ENCODE results near the gene THAP7. TPM values are rescaled to one million over a fixed set of nuclear protein-coding genes. Genes with fewer than 3 reads are reported as not detected.

Gene THAP7
- total RNA-seq, 4 donors from 2014 or later: 46.9 to 71.8 (median 49.3) TPM

GRCh38 chr22:20949698-20950183, 52.2 kb downstream of the THAP7 start:
- no peak for DNase-seq (ENCODE audit: low spot score in 2 of 2)

More at GRCh38 chr22:20949698-20950183, 52.2 kb downstream of the THAP7 start:
- Histone ChIP-seq H3K36me3 (peaks cover 0 to 50% (median 0%) of the 10 kb centered on the region in 3 donors), H3K4me3 (no peak overlapping the region), H3K27me3 (no peaks in the 10 kb centered on the region), H3K4me1 (peaks cover 0 to 32% (median 8%) of the 10 kb centered on the region in 4 donors), H3K9me3 (no peaks in the 10 kb centered on the region), H3K27ac (no peak overlapping the region)
- TF ChIP-seq EP300 (IDR thresholded peaks at IDR 0.05) (no peak), POLR2A (IDR thresholded peaks at IDR 0.05) (no peak), CTCF (IDR thresholded peaks at IDR 0.05) (no peak)
- WGBS, 2 donors: 81 to 85% methylated on average over 13 of the region's 13 CpGs

Small RNA genes lying within 50 kb of the gene (small RNA-seq; reads per million reads assigned to genes)
- not detected for gene MIR649

Other genes with a start within 250 kb of the THAP7 start
- 1 to 10 TPM in 1 of 4 donors, under 1 TPM in 1, not detected in 2; 0.42 to 1.2 TPM for gene SERPIND1, start 228.0 kb downstream of the THAP7 start, total RNA-seq
- 100 to 1,000 TPM in 2 of 4 donors, 10 to 100 TPM in 2; 76.5 to 164 (median 115) TPM for gene PI4KA, start 143.3 kb downstream of the THAP7 start, total RNA-seq
- gene SNAP29, start 143.1 kb downstream of the THAP7 start, total RNA-seq: 10 to 100 TPM; 18.3 to 36.1 (median 19.6) TPM
- gene CRKL, start 84.7 kb downstream of the THAP7 start, total RNA-seq: 10 to 100 TPM; 44.7 to 59.0 (median 51.5) TPM
- gene AIFM3, start 34.9 kb downstream of the THAP7 start, total RNA-seq: 1 to 10 TPM in 3 of 4 donors, under 1 TPM in 1; 0.59 to 3.1 (median 1.8) TPM
- gene LZTR1, start 19.8 kb downstream of the THAP7 start, total RNA-seq: 100 to 1,000 TPM in 1 of 4 donors, 10 to 100 TPM in 3; 59.8 to 127 (median 66.5) TPM
- 1 to 10 TPM in 1 of 4 donors, under 1 TPM in 3; 0.63 to 3.3 (median 0.78) TPM for gene P2RX6, start 13.0 kb upstream of the THAP7 start, total RNA-seq
- gene SLC7A4, start 30.4 kb upstream of the THAP7 start, total RNA-seq: 1 to 10 TPM in 1 of 4 donors, under 1 TPM in 1, not detected in 2; 0.22 to 1.3 TPM
- under 1 TPM in 1 of 4 donors, not detected in 3; 0.39 TPM for gene LRRC74B, start 43.8 kb upstream of the THAP7 start, total RNA-seq

Data from tibial nerve (tissue), 4 donors.